Upper lobe of right lung (tissue), 1 donor: ENCODE results near the gene FOXE1. TPM values are rescaled to one million over a fixed set of nuclear protein-coding genes. Genes with fewer than 3 reads are reported as not detected.

Experiments used
- ATAC-seq: fragments of 200-7000 bp; cut with Tn5 transposase; one replicate; pipeline ENCODE4 v1.9.1; 2020; ENCODE audit warnings: mild to moderate bottlenecking, moderate library complexity
- DNase-seq: peaks from one replicate; pipeline ENCODE4 v3.0.0-alpha.2; 2020
- H3K27ac ChIP-seq: fragments of 200-600 bp; one replicate; pipeline ENCODE4 v1.8.0; 2022
- H3K27me3 ChIP-seq: fragments of 200-600 bp; one replicate; pipeline ENCODE4 v1.8.0; 2022; ENCODE audit warnings: mild to moderate bottlenecking
- H3K36me3 ChIP-seq: fragments of 200-600 bp; one replicate; pipeline ENCODE4 v1.8.0; 2022
- H3K4me1 ChIP-seq: fragments of 200-600 bp; one replicate; pipeline ENCODE4 v1.8.0; 2022
- H3K4me3 ChIP-seq: fragments of 200-600 bp; one replicate; pipeline ENCODE4 v1.8.0; 2022; ENCODE audit warnings: mild to moderate bottlenecking
- H3K9me3 ChIP-seq: fragments of 200-600 bp; one replicate; pipeline ENCODE4 v1.8.0; 2022
- intact Hi-C: fragments of 100-400 bp; cut with DNase I; formaldehyde crosslinking; loops from one replicate; pipeline ENCODE4 v1.11.0; 2022
- total RNA-seq: library from RNA; stranded (reverse); fragmentation: NEBNext Ultra II Directional; extraction: Animal tissue kit (Norgen Biotek cat#: 25700); gene quantifications from one replicate; pipeline ENCODE4 v1.2.1, GENCODE V29; 2021
- TF ChIP-seq, protein P1 (sequence below): fragments of 200-600 bp; IDR thresholded peaks from one replicate; pipeline ENCODE4 v1.8.0; 2022; ENCODE audit warnings: antibody characterized with exemption
- donor health status: DM: no; HTN: yes; CAD: no; lungs with severe emphysema.

FOXE1 gene
- total RNA-seq, 1 donor from 2014 or later = not detected

DNA sequence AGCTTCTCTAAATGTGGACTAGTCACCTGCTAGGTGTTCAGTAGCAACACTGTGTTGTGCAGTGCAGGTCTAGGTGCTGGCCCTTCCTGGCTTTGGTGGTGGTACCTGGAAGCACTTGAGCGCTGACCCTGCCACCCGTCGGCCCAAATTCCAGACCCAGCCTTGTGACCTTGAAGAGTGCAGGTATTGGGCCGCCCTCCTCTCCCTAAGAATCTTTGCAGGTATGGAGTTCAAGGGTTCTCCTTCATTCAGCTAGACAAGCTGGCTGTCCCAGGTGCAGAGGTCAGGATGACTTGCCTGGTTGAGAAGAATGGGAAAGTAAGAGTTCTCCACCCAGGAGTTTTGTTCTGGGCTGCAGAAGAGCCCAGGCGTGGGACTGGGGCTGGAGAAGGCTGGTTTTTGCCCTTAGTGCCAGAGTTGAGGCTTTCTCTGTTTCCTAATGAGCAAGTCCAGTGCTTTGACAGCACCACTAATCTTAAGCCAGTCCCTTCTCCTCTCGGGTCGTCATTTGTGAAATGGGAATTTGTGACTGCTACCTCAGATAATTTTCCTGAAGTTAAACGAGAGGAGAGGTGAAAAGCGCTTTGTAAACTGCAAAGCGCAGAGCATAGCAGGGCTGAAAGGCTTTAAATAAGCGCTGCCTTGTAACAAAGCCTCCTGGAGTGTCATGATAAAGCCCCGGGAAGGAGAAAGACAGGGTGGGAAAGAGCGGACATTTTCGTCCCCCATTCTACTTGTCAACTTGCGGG is 4.0 kb downstream of the FOXE1 start:
- no peak overlapping the region for H3K27ac ChIP-seq
- no peaks in the 10 kb centered on the region for H3K4me1 ChIP-seq
- no peak for ATAC-seq
- H3K36me3 ChIP-seq = no peaks in the 10 kb centered on the region
- intact Hi-C loops = no loop called here
- TF ChIP-seq, protein P1, sequence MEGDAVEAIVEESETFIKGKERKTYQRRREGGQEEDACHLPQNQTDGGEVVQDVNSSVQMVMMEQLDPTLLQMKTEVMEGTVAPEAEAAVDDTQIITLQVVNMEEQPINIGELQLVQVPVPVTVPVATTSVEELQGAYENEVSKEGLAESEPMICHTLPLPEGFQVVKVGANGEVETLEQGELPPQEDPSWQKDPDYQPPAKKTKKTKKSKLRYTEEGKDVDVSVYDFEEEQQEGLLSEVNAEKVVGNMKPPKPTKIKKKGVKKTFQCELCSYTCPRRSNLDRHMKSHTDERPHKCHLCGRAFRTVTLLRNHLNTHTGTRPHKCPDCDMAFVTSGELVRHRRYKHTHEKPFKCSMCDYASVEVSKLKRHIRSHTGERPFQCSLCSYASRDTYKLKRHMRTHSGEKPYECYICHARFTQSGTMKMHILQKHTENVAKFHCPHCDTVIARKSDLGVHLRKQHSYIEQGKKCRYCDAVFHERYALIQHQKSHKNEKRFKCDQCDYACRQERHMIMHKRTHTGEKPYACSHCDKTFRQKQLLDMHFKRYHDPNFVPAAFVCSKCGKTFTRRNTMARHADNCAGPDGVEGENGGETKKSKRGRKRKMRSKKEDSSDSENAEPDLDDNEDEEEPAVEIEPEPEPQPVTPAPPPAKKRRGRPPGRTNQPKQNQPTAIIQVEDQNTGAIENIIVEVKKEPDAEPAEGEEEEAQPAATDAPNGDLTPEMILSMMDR = no peak
- DNase-seq = no peak
- H3K9me3 ChIP-seq = no peaks in the 10 kb centered on the region
- H3K4me3 ChIP-seq = no peak overlapping the region
- H3K27me3 ChIP-seq = peaks cover 92% of the 10 kb centered on the region

DNA sequence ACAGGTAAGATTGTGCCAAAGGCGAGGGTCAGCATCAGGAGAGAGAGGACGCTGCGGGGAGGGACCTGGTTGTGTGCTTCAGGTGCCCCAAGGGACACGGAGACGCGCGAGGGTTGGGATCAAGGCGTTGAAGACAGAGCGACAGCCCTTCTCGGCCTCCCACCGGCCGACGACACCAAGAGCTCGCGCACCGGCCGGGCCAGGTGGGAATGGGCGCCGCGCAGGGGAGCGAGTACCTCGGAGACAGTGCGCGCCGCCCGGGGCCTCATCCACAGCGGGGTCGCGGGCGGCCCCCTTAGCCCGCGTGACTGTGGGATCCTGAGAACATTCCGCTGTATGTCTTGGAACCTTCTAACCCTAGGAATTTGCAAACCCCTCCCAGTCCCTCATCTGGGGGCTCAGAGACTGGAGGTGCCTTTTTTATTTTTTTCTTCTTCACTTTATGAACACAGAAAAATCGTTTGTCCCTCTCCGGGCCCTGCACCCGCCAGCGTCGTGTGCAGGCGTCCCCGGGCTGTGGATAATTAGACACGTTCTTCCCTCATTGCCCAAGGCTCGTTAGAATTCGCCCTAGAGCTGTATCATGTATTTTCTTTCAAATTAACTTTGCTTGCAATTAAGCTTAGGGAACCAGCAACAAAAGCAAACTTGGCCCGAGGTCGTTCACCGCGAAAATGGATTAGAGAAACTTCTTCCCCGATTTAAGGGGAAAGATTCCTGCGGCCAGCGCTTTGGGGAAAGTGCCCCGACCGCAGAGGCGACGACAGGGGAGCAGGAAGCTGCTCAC is 4.8 kb downstream of the FOXE1 start:
- H3K27ac ChIP-seq = no peak overlapping the region
- no peak overlapping the region for H3K4me3 ChIP-seq
- H3K4me1 ChIP-seq = no peaks in the 10 kb centered on the region
- DNase-seq = no peak
- no peak for ATAC-seq
- intact Hi-C loops = no loop called here
- H3K9me3 ChIP-seq = no peaks in the 10 kb centered on the region
- no peaks in the 10 kb centered on the region for H3K36me3 ChIP-seq
- H3K27me3 ChIP-seq = peaks cover 84% of the 10 kb centered on the region
- TF ChIP-seq, protein P1 = no peak

DNA sequence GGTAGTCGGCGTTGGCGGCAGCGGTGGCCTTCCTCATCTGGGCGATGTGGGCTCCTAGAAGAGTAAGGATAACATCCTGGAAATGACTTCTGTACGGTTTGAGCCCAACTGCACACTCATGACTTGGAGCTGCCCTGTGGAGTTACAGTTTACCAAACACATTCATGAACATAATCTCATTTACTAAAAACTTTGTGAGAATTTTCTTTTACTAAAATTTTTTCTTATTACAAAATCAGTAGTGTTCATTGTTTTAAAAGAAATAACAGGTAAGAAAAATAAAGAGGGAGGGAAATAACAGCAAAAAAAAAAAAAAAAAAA is 5.3 kb downstream of the FOXE1 start:
- Histone ChIP-seq H3K4me3 (no peak overlapping the region), H3K36me3 (no peaks in the 10 kb centered on the region), H3K27ac (no peak overlapping the region), H3K27me3 (peaks cover 79% of the 10 kb centered on the region), H3K4me1 (no peaks in the 10 kb centered on the region), H3K9me3 (no peaks in the 10 kb centered on the region)
- intact Hi-C loops = no loop called here
- DNase-seq (no peak), ATAC-seq (no peak)
- TF ChIP-seq, protein P1 = no peak

DNA sequence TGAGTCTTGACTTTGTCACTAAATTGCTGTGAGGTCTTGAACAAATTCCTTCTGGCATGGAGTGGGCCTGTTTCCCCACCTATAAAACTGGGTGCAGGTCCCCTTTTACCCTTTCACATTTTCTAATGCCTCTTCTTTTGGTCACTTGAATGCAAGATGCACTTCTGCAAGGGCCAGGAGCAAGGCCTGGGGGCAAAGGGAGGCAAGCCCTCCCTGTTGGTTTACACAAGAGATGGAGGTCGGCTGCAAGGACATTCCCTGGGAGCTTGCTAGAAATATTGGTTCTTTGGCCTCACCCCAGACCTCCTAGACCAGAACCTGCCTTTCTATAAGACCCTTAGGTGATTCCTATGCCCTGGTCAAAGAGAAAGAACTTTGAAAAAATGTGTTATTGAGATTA is 5.8 kb downstream of the FOXE1 start:
- intact Hi-C loops = no loop called here
- Histone ChIP-seq H3K36me3 (no peaks in the 10 kb centered on the region), H3K9me3 (no peaks in the 10 kb centered on the region), H3K27ac (no peak overlapping the region), H3K27me3 (peaks cover 74% of the 10 kb centered on the region), H3K4me1 (no peaks in the 10 kb centered on the region), H3K4me3 (no peak overlapping the region)
- DNase-seq (no peak), ATAC-seq (no peak)
- TF ChIP-seq, protein P1 = no peak

DNA sequence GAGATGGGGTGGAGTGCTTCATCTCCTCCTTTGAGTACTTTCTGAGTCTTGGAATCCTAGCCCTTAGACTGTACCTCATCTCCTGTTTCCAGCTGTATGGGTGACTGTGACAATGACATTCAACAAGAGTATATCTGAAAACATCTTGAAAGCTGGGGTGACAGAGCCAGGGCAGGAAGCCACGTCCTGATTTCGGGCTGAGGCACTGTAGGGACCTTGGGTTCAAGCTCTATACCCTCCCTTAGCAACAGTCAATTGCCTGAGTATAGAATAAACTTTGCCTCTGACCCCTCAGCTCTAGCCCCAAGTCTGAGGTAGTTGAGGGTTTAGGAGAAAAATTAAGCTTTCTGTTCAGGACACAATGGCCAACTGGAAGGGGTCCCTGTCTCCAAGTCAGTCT is 6.3 kb downstream of the FOXE1 start:
- Histone ChIP-seq H3K9me3 (no peaks in the 10 kb centered on the region), H3K4me3 (no peak overlapping the region), H3K36me3 (no peaks in the 10 kb centered on the region), H3K27ac (no peak overlapping the region), H3K4me1 (no peaks in the 10 kb centered on the region), H3K27me3 (peaks cover 69% of the 10 kb centered on the region)
- TF ChIP-seq, protein P1 = no peak
- DNase-seq (no peak), ATAC-seq (no peak)
- intact Hi-C loops = no loop called here
